Right lobe of liver (tissue), 4 donors: ENCODE data around the gene ATAD2B.

Experiments used
- POLR2A ChIP-seq: fragments of 450-650 bp; IDR thresholded peaks from one replicate; pipeline ENCODE4 v1.6.1; 2017; ENCODE audit warnings: antibody characterized with exemption, mild to moderate bottlenecking
- TF ChIP-seq, protein P1 (sequence below), 4 donors: fragments of 200-600 bp in 3 of 4; fragments of 450-650 bp in 1 of 4; IDR thresholded peaks; one replicate each; pipeline versions ENCODE4 v1.5.1 to v1.8.0; 2016 to 2022; ENCODE audit warnings: antibody characterized with exemption in 4 of 4, mild to moderate bottlenecking in 2 of 4
- donor health status: DM: no; HTN: no; CAD: no.
- donor health status: DM: no; HTN: no; CAD: no.
- donor health status: DM: no; HTN: yes; CAD: no.

DNA sequence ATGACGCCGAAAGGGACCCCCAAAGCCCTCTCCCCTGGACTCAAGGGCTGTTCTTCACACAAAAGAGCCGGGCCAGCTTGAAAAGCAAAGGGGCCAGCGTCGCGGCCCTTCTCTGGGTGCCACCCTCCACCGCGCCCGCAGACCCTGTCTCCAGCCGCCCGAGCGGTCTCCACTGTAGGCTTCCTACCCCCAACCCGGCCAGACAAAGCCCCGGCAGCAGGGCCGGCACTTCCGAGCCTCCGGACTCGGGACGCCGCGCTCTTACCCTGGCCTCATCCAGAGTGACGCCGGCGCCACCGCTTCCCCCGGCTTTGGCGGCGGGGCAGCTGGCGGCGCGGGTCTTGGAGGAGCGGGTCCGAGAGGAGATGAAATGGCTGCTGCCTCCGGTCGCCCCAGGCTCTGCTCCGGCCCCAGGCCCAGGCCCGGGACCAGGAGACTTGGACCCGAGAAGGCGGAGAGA, 603 bp downstream of the ATAD2B start:
- TF ChIP-seq, protein P1, sequence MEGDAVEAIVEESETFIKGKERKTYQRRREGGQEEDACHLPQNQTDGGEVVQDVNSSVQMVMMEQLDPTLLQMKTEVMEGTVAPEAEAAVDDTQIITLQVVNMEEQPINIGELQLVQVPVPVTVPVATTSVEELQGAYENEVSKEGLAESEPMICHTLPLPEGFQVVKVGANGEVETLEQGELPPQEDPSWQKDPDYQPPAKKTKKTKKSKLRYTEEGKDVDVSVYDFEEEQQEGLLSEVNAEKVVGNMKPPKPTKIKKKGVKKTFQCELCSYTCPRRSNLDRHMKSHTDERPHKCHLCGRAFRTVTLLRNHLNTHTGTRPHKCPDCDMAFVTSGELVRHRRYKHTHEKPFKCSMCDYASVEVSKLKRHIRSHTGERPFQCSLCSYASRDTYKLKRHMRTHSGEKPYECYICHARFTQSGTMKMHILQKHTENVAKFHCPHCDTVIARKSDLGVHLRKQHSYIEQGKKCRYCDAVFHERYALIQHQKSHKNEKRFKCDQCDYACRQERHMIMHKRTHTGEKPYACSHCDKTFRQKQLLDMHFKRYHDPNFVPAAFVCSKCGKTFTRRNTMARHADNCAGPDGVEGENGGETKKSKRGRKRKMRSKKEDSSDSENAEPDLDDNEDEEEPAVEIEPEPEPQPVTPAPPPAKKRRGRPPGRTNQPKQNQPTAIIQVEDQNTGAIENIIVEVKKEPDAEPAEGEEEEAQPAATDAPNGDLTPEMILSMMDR (IDR thresholded peaks at IDR 0.05) = no peak
- no peak for TF ChIP-seq POLR2A
